Activated T-helper 1 cell treated with anti-CD3 and anti-CD28 coated beads, Interleukin-12 subunit alpha, Interleukin-12 subunit beta, Interleukin-2, Interleukin-4 antibody, amounts not matched to agents 30 ng/mL and 10 ng/mL and 1 ng/mL, durations not matched to agents 14 hours and 24 hours and 36 hours (primary cell): ENCODE data around the gene NUP62. TPM values are rescaled to one million over a fixed set of nuclear protein-coding genes. Genes with fewer than 3 reads are reported as not detected.

ENCODE experiments used
- DNase-seq: peaks from one replicate; pipeline ENCODE4 v3.0.0; 2021; ENCODE audit warnings: low spot score
- H3K27ac Mint-ChIP-seq: one replicate; pipeline ENCODE4 v1.8.0; 2021; ENCODE audit warnings: mild to moderate bottlenecking, mixed read lengths
- H3K27me3 Mint-ChIP-seq: one replicate; pipeline ENCODE4 v1.8.0; 2022; ENCODE audit warnings: mild to moderate bottlenecking, moderate library complexity, mixed read lengths; ENCODE audit not compliant: insufficient read depth
- H3K36me3 Mint-ChIP-seq: one replicate; pipeline ENCODE4 v1.8.0; 2021; ENCODE audit warnings: low read depth, mixed read lengths
- H3K4me1 Mint-ChIP-seq: one replicate; pipeline ENCODE4 v1.8.0; 2021; ENCODE audit warnings: low read depth, mixed read lengths
- H3K4me3 Mint-ChIP-seq: one replicate; pipeline ENCODE4 v1.8.0; 2021; ENCODE audit warnings: mild to moderate bottlenecking, moderate library complexity, mixed read lengths
- H3K9me3 Mint-ChIP-seq: one replicate; pipeline ENCODE4 v1.8.0; 2021; ENCODE audit warnings: mixed read lengths
- intact Hi-C: fragments of 100-400 bp; cut with micrococcal nuclease; formaldehyde crosslinking; loops from one replicate; pipeline ENCODE4 v1.15.1; 2024
- total RNA-seq: library from RNA; stranded (reverse); gene quantifications from 2 replicates; pipeline ENCODE4 v1.2.3, GENCODE V29; 2022

The NUP62 gene
- total RNA-seq, 1 donor from 2014 or later, result 231 TPM

DNA sequence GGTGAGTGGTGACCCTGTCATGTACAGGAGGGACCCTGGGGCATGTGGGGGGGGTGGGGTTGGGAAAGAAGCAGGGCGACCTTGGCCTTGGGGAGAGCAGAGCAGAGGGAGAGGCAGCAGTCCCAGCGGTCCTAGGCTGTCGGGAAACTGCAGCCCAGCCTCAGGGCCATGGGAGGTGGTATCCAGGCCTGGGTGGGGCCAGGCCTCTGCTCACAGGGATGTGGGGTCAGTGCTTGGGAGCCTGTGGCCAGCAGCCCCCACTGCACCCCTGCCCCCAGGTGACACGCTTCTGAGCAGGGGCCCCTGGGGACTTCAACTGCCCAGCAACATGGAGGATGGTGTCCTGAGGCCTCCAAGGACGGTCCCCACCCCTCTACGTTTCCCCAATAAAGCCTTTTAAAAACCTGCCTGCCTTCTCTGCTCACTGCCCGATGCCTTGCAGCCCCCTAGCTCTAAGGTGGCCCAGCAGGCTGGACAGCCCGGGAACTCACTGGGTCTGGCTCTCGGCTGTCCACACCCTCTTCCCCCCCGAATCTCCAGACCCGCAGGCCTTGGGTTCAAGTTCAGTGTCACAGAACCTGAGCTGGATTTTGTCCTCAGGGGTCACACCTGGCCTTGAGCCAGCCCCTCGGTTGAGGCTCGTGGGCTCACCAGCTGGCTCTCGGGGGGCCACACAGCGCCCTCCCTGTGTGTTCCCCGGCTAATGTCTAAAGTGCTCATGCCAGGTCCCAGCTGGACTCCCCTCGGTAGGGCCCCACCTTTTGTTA is 68.8 kb downstream of the NUP62 start:
- Mint-ChIP-seq H3K36me3 (peaks cover 27% of the 10 kb centered on the region), H3K4me1 (peaks cover 5% of the 10 kb centered on the region), H3K27ac (no peak overlapping the region), H3K9me3 (no peaks in the 10 kb centered on the region), H3K27me3 (no peaks in the 10 kb centered on the region), H3K4me3 (no peak overlapping the region)
- DNase-seq, result no peak
- intact Hi-C loops, result no loop called here

DNA sequence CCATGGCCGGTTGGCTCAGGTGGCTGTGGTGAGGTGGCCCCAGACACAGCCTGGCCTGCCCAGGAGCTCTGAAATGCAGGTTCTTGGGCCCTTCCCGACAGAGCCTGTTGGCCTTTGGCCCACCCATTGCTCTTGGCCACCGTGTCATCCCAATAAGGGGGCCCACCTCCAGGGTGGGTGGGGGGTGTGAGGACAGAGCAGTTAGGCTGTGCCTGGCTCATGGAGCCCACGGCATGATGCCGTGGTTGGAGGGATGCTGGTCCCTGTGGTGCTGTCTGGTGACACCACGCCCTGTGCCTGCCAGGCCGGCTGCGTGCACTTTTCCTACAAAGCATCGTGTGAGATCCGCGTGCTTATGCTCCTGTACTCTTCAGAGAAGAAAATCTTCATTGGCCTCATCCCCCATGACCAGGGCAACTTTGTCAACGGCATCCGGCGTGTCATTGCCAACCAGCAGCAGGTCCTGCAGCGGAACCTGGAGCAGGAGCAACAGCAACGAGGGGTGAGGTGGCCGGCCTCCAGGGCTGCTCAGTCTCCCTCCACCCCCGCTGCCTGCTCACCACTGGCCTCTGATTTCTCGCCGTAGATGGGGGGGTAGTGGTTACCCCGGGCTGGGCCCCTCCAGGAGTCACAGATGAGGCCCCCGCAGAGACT is 69.5 kb downstream of the NUP62 start:
- Mint-ChIP-seq H3K36me3 (peaks cover 22% of the 10 kb centered on the region), H3K27me3 (no peaks in the 10 kb centered on the region), H3K27ac (no peak overlapping the region), H3K4me3 (no peak overlapping the region), H3K4me1 (no peaks in the 10 kb centered on the region), H3K9me3 (no peaks in the 10 kb centered on the region)
- DNase-seq, result no peak
- intact Hi-C loops, result no loop called here

DNA sequence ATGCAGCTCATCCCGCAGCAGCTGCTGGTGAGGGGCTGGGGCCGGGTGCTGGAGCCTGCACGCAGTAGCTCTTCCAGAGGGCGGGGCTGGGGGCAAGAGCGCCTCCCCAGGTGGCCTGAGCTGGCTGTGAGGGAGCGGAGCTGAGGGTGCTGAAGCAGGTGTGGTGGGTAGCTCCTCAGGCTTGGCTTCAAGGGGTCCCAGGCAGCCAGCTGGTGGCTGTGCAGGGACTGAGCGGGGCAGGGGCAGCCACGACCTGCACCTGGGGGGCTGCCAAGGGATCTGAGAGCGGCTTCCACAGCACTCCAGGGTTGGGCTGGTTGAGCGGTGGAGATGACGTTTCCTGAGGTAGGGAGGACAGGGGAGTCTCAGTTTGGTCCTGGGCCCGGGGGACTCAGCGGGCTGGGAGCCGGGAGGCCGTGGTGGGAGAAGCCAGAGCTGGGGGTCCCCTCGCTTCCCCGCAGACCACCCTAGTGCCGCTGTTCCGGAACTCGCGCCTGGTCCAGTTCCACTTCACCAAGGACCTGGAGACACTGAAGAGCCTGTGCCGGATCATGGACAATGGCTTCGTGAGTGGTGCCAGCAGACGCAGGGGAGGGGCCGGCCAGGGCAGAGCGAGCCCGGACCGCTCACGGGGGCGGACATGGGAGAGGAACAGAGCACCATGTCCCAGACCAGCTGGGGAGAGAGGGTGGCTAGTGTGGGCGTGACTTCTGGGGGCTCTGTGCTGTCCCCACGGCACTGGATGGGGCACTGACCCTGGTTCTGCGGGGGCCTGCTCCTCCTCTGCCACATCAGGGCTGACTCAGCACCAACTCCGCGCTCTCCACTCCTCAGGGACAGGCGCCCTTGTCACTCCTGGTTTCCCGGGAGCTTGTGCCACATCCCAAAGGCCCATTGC is 71.0 kb downstream of the NUP62 start:
- H3K27ac Mint-ChIP-seq, result no peak overlapping the region
- no peak overlapping the region for H3K4me3 Mint-ChIP-seq
- peaks cover 4% of the 10 kb centered on the region for H3K4me1 Mint-ChIP-seq
- no peak for DNase-seq
- H3K27me3 Mint-ChIP-seq, result no peaks in the 10 kb centered on the region
- peaks cover 15% of the 10 kb centered on the region for H3K36me3 Mint-ChIP-seq
- no peaks in the 10 kb centered on the region for H3K9me3 Mint-ChIP-seq
- intact Hi-C loops, result no loop called here

DNA sequence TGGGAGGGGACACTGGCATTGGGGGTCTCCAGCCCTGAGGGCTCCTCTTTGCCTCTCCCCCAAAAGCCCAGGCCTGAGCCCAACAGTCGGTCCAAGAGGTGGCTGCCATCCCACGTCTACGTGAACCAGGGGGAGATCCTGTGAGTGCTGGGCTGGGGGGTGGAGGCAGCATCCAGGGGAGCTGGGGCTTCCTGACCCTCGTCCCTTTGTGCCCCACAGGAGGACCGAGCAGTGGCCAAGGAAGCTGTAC is 71.5 kb downstream of the NUP62 start:
- H3K27ac Mint-ChIP-seq, result no peak overlapping the region
- H3K36me3 Mint-ChIP-seq, result peaks cover 12% of the 10 kb centered on the region
- DNase-seq, result no peak
- H3K4me1 Mint-ChIP-seq, result peaks cover 7% of the 10 kb centered on the region
- peaks cover under 1% of the 10 kb centered on the region for H3K27me3 Mint-ChIP-seq
- no peak overlapping the region for H3K4me3 Mint-ChIP-seq
- no peaks in the 10 kb centered on the region for H3K9me3 Mint-ChIP-seq
- intact Hi-C loops, result no loop called here

DNA sequence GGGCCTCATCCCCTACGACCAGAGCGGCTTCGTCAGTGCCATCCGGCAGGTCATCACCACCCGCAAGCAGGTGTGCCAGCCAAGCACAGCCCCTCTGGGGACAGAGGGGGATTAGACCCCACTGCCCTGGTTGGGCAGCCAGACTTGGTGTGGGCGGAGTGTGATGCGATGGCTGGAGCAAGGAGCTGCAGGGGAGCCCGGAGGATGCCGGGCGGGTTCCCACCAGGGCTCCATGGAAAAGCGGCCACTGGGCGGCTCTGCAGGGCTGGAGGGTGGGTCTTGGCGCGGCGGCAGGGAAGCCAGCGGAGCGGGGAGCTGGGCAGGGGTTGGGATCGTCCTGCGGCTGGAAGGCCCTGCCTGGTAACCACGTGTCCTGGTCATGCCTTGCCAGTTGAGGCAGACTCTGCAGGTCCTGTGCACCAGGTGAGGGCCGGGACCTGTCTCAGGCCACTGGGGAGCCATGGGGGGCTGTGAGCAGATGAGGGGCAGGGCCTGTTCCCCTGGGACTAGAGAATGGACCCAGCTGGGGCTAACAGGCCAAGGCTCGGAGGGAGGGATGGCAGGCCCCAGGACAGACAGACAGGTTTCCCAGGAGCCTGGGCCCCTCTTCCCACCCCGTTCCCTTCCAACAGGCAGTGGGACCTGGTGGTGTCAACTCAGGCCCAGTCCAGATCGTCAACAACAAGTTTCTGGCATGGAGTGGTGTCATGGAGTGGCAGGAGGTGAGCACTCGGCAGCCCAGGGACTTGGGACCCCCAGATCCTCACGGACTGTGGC is 72.1 kb downstream of the NUP62 start:
- H3K4me3 Mint-ChIP-seq, result no peak overlapping the region
- intact Hi-C loops, result no loop called here
- no peak overlapping the region for H3K27ac Mint-ChIP-seq
- peaks cover 5% of the 10 kb centered on the region for H3K27me3 Mint-ChIP-seq
- peaks cover 12% of the 10 kb centered on the region for H3K36me3 Mint-ChIP-seq
- no peak for DNase-seq
- H3K4me1 Mint-ChIP-seq, result peaks cover 12% of the 10 kb centered on the region
- no peaks in the 10 kb centered on the region for H3K9me3 Mint-ChIP-seq

Other genes with a start within 250 kb of the NUP62 start
- gene ADM5, start 239.9 kb downstream of the NUP62 start, total RNA-seq, result 6.0 and 6.9 TPM in 2 replicates
- gene CPT1C, start 238.4 kb downstream of the NUP62 start, total RNA-seq, result 3.1 and 3.9 TPM in 2 replicates
- gene TSKS, start 166.2 kb downstream of the NUP62 start, total RNA-seq, result 1.3 and 2.0 TPM in 2 replicates
- 61.1 and 63.6 TPM in 2 replicates for gene AP2A1, start 162.5 kb downstream of the NUP62 start, total RNA-seq
- gene FUZ, start 116.2 kb downstream of the NUP62 start, total RNA-seq, result 14.0 and 18.8 TPM in 2 replicates
- gene MED25, start 111.2 kb downstream of the NUP62 start, total RNA-seq, result 54.2 and 54.5 TPM in 2 replicates
- gene PTOV1, start 78.3 kb downstream of the NUP62 start, total RNA-seq, result 107 and 113 TPM in 2 replicates
- gene PNKP, start 61.9 kb downstream of the NUP62 start, total RNA-seq, result 138 and 141 TPM in 2 replicates
- gene AKT1S1, start 52.1 kb downstream of the NUP62 start, total RNA-seq, result 32.1 and 32.2 TPM in 2 replicates
- gene TBC1D17, start 51.8 kb downstream of the NUP62 start, total RNA-seq, result 38.7 and 41.8 TPM in 2 replicates
- gene IL4I1, start 32.6 kb downstream of the NUP62 start, total RNA-seq, result 50.0 and 51.5 TPM in 2 replicates
- gene ATF5, start 299 bp downstream of the NUP62 start, total RNA-seq, result 50.7 and 52.0 TPM in 2 replicates
- gene SIGLEC11, start 31.7 kb upstream of the NUP62 start, total RNA-seq, result not detected in 2 replicates
- 66.7 and 69.4 TPM in 2 replicates for gene VRK3, start 95.9 kb upstream of the NUP62 start, total RNA-seq
- 10.1 and 11.8 TPM in 2 replicates for gene ZNF473, start 96.5 kb upstream of the NUP62 start, total RNA-seq
- not detected in 2 replicates for gene IZUMO2, start 233.8 kb upstream of the NUP62 start, total RNA-seq